ENCODE measurements around the gene GRM3.

Gene GRM3

GRCh38 chr7:86747698-86748097 lies 104.0 kb downstream of the GRM3 start:
- no peak overlapping the region for H3K4me3 ChIP-seq (replicated peaks; ENCODE audit: insufficient read depth, low read length)
- H3K27me3 ChIP-seq (ENCODE audit: insufficient read depth, poor library complexity, severe bottlenecking): no peaks in the 10 kb centered on the region
- no peak for TF ChIP-seq SPI1 (IDR thresholded peaks at IDR 0.05; ENCODE audit: borderline replicate concordance, low read depth)
- TF ChIP-seq GABPA (IDR thresholded peaks at IDR 0.05; ENCODE audit: low read depth): no peak
- TF ChIP-seq REST (IDR thresholded peaks at IDR 0.05; ENCODE audit: insufficient replicate concordance, low read depth): no peak
- TF ChIP-seq POLR2AphosphoS5 (IDR thresholded peaks at IDR 0.05; ENCODE audit: low read depth): no peak
- TF ChIP-seq CTCF (IDR thresholded peaks at IDR 0.05; ENCODE audit: insufficient read depth, low read length): no peak
- no peak overlapping the region for H3K27ac ChIP-seq (replicated peaks)
- DNase-seq (ENCODE audit: low read depth in 1 of 2, low spot score in 1 of 2): no peak

- DNase-seq (ENCODE audit: low read depth in 1 of 2, low spot score in 1 of 2): no peak
- TF ChIP-seq SPI1 (IDR thresholded peaks at IDR 0.05; ENCODE audit: borderline replicate concordance, low read depth): no peak
- TF ChIP-seq GABPA (IDR thresholded peaks at IDR 0.05; ENCODE audit: low read depth): no peak
- TF ChIP-seq POLR2AphosphoS5 (IDR thresholded peaks at IDR 0.05; ENCODE audit: low read depth): no peak
- TF ChIP-seq REST (IDR thresholded peaks at IDR 0.05; ENCODE audit: insufficient replicate concordance, low read depth): no peak
- TF ChIP-seq CTCF (IDR thresholded peaks at IDR 0.05; ENCODE audit: insufficient read depth, low read length): no peak
- no peaks in the 10 kb centered on the region for H3K27me3 ChIP-seq (ENCODE audit: insufficient read depth, poor library complexity, severe bottlenecking)
- no peak overlapping the region for H3K4me3 ChIP-seq (replicated peaks; ENCODE audit: insufficient read depth, low read length)
- no peak overlapping the region for H3K27ac ChIP-seq (replicated peaks)
Observed at GRCh38 chr7:86748201-86748600, 104.5 kb downstream of the GRM3 start.

- no peak overlapping the region for H3K27ac ChIP-seq (replicated peaks)
- no peaks in the 10 kb centered on the region for H3K27me3 ChIP-seq (ENCODE audit: insufficient read depth, poor library complexity, severe bottlenecking)
- no peak overlapping the region for H3K4me3 ChIP-seq (replicated peaks; ENCODE audit: insufficient read depth, low read length)
- no peak for DNase-seq (ENCODE audit: low read depth in 1 of 2, low spot score in 1 of 2)
- TF ChIP-seq SPI1 (IDR thresholded peaks at IDR 0.05; ENCODE audit: borderline replicate concordance, low read depth) (no peak), GABPA (IDR thresholded peaks at IDR 0.05; ENCODE audit: low read depth) (no peak), CTCF (IDR thresholded peaks at IDR 0.05; ENCODE audit: insufficient read depth, low read length) (no peak), REST (IDR thresholded peaks at IDR 0.05; ENCODE audit: insufficient replicate concordance, low read depth) (no peak), POLR2AphosphoS5 (IDR thresholded peaks at IDR 0.05; ENCODE audit: low read depth) (no peak)
Observed at GRCh38 chr7:86748843-86749719, 105.4 kb downstream of the GRM3 start.
